GM18861 (cell line): ENCODE results near the gene C9orf50.
"Not testable (repeated sequence)": the region's sequence is repeated elsewhere in the genome, so short reads cannot be mapped to it uniquely, and the experiment has no call there.

Source experiments
- ATAC-seq: cut with Tn5 transposase; IDR thresholded peaks from one replicate; pipeline ENCODE4 v1.9.1; 2021; ENCODE audit not compliant: unreplicated experiment

The C9orf50 gene

DNA sequence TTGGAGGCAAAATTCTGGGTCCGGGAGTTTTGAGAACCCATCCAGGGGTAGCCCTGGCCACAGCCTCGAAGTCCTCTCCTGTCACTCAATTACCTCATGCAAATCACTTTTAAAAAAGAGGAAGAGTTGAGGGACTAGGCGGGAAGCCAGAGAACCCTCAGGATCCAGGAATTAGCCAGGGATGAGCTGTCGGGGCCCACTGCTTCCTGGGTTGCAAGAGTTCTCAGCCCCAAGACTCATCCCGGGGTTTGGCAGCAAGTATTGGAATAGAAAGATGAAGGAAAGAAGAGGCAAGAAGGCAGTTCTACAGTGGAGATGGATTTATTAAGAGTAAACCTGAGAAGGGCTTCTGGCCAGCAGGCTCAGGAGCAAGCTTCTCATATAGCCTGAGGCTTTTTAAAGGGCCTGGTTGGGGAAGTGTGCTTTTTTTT, 25.6 kb downstream of the C9orf50 start:
- ATAC-seq, result no peak

DNA sequence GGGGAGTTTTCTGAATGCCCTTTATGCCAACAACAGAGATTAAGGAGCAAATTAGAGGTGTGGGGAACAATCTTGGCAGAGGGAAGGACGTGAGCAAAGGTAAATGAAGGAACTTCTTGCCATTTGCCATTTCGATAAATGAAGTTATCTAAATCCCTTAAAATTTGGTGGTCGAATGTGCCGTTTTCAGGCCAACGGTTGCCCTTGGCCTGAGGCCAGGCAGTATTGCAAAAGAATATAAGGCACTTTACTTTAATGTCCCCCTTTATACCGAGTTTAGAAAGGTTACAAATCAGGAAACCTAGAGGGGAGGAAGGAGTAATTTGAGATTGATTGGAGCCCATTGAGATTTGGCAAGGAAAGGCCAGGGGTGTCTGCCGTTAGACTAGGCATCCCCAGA, 26.3 kb downstream of the C9orf50 start:
- no peak for ATAC-seq

DNA sequence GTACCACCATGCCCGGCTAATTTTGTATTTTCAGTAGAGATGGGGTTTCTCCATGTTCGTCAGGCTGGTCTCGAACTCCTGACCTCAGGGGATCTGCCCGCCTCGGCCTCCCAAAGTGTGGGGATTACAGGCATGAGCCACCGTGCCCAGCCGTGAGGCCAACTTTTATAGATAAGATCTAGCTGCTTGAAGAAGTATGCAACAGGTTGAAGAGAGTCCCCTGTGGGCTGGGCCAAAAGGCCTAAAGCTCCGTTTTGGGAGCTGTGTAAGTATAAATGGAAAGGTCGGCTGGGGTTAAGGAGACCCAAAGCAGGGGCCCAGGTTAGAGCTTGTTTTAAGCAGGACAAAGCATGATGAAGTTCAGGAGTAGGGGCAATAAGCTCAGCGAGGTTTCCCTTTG, 28.1 kb downstream of the C9orf50 start:
- ATAC-seq, result not testable (repeated sequence)

DNA sequence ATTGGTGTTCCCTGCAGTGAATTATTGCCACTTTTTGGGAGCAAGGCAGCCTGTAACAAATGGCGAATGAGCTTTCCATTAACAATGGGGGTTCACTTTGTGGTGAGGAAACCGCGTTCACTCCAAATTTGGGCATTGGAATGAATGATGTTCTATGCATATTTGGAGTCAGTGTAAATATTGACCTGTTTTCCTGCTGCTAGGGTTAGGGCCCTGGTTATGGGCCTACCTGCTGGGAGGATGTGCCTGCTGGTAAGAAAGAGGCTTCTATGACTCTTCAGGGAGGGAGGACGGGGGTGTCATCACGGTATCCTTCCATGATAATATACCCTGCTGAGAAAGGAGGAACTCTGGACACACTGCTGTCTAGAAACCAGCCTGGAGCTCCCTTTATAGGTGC, 29.0 kb downstream of the C9orf50 start:
- no peak for ATAC-seq

DNA sequence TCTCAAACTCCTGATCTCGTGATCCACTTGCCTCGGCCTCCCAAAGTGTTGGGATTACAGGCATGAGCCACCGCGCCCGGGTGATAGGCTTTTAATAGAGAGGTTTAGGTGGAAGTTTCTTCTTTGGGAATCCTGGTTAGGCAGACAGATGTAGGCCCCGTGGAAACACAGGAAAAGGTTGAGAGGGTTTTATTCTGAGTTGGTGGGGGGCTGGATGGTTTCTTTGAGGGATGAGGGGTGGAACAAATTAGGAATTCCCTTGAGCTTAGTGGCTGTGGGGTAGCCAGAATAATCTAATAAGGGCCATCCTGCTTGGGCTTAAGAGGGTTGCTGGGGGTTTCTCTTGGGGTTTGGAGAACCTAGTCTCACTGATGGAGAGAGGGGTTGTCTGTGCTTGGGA, 30.4 kb downstream of the C9orf50 start:
- ATAC-seq, result no peak

DNA sequence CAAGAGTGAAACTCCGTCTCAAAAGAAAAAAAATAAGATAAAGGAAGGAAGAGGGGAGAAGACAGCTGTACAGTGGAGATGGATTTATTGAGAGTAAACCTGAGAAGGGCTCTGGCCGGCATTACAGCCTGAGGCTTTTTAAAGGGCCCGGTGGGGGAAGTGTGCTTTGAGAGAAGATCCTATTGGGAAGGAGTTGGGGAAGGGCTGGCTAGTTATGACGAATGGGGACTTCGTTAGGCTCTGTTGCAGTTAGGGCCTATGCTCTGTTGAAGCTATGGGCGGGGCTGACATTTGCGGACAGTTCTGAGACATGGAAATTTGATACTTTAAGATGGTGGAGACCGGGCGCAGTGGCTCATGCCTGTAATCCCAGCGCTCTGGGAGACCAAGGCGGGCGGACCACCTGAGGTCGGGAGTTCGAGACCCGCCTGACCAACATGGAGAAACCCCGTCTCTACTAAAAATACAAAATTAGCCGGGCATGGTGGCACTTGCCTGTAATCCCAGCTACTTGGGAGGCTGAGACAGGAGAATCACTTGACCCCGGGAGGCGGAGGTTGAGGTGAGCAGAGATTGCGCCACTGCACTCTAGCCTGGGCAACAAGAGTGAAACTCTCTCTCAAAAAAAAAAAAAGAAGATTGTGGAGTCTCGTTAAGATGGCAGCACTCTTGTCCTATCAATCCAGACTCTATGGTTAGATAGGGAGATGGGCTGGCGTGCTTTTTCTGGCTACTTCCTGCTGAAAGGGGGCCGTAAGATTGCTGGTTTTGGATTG, 33.2 kb downstream of the C9orf50 start:
- ATAC-seq, result no peak

DNA sequence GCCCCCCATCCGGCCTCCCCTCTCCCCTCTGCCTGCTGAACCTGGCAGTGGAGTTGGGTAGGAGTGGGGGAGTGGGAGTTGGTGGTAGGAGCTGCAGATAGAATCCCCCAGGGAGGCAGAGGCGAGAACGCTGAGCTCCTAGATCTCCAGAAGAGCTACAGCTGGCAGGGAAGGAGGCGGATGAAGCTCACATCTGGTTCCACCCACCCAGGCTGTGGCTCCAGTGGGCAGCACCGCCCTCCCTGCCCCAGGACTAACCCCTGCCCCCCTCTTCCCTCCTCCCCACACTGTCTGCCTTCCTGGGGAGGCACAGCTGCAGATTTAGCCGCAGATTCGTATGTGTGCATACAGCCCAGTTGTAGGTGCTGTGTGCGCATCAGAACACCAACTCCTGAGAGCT, 34.2 kb downstream of the C9orf50 start:
- ATAC-seq, result no peak

DNA sequence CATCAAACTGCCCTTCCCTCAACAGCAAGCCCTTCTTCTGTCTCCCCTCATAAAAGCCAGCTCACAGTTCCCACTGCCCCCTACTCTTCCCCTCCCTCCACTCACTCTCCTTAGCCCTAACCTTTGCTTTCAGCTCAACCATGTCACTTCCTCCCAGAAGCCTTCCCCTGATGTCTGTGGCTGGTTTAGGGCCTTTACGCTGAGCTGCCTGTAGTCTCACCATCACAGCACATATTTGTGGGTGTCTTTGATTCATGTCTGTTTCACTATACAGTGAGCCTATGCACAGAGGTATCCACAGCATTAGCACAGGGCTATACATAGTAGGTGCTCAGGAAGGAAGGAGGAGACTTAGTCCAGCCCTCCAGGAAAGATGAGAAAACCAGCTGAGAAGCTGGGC, 34.7 kb downstream of the C9orf50 start:
- ATAC-seq, result no peak

DNA sequence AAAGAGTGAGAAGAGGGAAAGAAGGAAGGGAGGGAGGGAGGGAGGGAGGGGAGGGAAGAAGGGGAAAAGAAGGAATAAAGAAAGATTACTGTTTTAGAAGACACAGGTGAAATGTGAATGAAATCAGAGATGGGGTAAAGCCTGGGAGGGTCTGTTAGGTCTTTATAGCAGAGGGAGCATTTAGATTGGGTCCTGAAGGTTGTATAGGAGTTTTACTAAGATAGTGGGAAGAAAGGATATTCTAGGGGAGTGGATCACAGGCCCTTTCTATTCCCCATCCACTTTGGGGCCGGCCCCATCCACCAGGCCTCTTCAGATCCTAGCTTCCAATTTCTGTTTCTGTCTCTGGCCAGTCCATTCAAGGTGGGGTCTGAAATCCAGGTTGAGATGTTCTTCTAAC, 35.5 kb downstream of the C9orf50 start:
- ATAC-seq, result no peak

DNA sequence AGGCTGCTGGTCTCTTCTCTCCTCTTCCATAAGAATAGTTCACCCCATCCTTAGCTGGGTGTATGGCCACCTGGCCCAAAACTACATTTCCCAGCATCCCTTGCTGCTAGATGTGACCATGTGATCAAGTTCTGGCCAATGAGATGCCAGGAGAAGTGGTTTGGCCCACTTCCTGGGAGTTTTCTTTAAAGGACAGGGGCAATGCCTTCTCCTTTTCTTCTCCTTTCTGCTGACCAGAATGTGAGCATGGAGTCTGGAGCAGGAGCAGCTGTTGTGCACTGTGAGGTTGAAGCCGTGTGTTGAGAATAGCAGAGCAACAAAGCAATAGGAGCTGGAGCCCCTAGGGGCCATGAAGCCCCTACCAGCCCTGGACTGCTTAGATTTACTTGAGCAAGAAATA, 36.8 kb downstream of the C9orf50 start:
- ATAC-seq, result peak; percentile 51

DNA sequence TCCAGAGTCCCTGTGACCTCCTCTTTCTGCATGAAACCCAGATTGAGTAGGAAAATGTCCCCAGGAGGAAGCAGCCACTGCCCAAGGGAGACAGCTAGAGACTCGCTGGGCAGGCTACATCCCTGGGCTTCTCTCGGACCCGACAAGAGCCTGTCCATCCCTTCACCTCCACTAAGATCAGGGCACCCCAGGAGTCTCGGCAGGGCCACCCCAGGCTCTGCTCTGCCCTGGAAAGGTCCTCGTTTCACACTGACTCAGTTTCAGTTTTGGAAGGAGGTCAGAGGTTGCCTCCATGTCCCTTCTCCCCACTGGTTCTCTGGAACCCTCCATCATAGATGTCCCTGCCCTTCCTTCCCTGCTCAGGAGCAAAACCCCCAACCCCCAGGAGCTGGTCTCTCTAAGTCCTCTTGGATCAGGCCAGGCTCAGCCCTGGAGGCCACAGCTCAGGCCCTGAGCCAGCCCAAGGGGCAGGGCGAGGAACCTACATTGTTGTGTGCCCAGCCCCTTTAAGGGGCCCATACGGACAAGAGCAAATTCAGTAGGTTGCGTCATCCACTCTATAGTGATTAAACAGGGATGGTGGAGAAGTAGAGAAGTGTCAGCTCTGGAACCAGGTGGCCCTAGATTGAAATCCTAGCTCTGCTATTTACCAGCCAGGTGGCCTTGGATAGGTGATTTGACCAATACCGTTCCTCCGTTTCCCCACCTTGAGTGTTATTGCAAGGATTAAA, 37.4 kb downstream of the C9orf50 start:
- no peak for ATAC-seq

DNA sequence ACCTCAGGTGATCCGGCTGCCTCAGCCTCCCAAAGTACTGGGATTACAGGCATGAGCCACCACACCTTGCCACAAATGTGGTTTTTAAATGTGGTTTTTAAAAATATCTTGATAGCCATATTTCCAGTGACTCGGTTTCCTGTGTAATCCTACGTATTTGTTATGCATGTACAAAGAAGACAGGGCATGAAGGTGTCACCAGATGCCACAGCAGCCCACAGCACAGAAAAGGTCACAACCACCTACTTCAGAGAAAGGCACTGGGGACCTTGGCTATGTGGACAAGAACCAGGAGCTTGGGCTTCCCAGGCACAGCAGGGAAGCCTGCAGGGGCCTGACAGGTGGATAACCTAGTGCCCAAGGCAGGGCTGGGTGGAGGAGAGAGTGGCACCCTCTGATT, 38.0 kb downstream of the C9orf50 start:
- no peak for ATAC-seq

DNA sequence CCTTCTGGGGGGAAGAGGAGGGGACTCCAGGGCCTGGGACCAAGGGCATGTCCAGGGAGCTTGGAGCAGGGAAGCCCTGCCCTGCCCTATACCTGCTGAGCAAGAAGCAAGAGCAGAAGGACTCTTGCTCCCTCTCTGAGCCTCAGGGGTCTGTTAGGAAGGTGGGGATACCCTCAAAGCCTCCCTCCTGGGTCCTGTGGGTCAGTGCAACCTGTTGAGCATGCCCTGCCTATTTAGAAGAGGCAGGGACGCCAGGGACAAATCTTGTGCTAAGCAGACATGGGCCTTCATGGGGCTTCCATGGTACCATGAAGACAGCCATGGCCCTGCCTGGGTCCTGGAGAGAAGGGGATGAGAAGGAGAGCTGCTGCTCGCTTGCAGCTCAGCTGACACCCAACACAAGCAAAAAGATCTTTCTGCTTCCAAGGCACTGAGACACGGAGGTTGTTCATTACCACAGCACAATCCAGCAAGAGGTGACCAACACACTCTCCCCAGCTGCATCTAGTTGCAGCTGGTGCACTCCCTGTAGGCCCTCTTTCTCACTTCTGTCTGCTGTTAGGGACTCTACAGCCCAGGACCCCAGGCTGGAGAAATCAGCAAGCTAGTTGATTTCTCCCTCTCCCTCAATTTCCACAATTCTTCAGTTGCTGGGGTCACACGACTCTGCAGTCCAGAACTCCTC, 39.3 kb downstream of the C9orf50 start:
- ATAC-seq, result no peak

DNA sequence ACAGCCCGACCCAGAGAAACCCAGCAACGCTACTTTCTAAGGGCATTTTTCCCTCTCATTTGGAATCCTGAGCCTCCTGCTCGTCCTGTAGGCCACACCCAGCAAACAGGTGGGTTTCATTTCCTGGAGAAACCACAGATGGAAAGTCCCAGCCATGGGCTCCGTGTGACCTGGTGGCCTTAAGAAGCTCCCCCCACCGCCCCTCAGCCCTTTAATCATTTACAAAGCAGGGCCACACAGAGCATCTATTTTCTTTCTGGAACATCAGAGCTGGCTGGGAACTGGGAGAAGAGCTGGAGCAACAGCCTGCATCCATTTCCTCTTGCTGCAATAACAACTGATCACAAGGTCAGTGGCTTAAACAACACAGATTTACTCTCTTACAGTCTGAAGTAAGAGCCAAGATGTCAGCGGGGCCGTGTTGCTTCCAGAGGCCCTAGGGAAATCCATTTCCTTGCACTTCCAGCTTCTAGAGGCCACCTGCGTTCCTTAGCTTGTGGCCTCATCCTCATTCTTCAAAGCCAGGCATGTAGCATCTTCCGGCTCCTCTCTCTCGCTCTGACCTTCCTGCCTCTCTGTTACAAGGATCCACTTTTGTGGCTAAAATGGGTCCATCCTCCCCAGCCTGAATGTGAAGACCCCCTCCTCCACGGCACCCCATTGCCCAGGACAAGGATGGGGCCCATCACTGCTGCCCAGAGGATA, 40.5 kb downstream of the C9orf50 start:
- ATAC-seq, result no peak

DNA sequence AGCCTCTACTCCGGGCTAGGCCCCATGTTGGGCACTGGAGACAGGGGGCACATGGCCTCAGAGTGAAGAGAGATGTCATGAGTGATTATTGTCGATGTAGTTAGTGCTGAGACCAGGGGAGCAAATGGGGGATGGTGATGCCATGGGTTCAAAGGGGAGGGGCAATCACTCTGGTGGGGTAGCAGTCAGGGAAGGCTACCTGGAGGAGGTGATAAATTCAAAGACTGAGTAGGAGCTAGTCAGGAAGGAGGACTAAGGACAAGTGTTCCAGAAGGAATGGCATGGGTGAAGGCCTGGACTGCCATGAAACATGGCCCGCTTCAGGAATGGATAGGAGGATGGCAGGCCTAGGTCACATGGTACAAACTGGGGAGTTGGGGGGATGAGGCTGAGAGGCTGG, 41.6 kb downstream of the C9orf50 start:
- no peak for ATAC-seq

DNA sequence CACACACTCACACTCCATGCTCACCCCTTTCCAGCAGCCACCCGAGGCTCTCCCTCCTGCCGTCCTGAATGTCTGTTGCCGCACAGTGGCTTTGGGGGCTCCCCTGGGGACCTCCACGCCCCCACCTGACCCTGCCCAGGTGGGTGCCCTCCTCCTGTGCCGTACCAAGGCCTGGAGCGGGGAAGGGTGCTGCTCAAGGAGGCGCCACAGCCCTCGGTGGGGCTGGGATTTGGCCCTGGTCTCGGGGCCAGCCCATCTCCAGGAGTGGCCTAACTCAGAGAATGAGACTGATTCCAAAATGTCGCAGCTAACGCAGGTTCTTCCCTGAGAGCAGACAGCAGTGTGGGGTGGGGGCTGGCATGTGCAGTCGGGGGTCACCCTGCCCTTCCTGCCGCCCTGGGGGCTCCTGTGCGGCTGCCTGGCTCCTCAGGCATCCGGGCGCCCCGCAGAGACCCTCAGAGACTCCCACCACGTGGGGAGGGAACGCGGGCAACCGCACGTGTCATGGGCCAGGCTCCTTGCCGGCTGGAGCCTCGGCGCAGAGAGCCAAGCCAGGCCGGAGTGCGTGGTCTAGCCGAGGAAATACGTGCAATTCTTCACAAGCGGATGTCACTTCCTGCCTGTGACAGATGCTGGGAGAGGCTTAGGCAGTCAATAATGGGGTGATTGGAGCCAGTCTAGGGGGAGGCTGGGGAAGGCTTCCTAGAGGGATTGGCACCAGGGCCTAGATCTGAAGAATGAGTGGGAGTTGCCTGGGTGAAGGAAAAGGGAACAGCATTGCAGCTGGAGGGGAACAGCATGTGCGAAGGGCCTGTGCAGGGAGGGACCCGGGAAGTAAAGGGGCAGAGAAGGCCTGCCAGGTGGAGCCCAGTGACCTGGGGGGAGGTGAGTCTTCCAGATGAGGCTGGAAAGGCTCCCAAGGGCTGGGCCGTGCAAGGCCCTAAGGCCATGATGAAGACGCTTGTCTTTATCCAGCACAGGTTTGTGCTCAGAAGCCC, 44.1 kb downstream of the C9orf50 start:
- ATAC-seq, result no peak

DNA sequence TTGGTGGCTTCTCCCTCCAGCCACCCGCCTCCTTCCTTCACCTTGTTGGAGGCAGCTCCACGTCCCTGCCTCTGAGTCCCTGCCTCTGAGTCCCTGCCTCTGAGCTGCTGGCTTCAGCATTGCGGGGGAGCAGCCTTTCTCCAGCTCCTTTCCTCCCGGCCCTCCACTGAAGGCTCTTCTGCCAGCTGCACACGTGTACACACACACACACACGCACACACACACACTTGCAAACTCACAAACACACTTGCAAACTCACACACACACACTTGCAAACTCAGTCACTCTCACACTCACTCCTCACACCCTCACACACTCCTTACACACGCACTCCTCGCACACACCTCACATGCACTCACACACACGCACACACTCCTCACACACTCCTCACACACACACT, 45.1 kb downstream of the C9orf50 start:
- ATAC-seq, result no peak

DNA sequence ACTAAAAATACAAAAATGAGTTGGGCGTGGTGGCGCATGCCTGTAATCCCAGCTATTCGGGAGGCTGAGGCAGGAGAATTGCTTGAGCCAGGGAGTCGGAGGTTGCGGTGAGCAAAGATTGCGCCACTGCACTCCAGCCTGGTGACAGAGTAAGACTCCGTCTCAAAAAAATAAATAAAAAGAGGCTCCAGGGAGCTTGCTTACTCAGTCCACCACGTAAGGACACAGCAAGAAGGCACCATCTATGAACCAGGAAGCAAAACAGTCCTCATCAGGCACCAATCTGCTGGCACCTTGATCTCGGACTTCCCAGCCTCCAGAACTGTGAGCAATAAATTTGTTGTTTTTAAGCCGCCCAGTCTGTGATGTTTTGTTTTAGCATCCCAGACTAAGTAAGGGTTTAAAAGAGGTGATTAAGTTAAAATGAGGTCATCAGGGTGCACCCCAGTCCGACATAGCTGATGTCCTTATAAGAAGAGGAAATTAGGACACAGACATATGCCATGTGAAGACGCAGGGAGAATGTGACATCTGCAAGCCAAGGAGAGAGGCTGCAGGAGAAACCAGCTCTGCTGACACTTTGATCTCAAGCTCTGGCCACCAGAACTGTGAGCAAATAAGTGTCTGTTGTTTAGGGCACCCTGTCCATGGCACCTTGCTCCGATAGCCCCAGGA, 45.9 kb downstream of the C9orf50 start:
- no peak for ATAC-seq

DNA sequence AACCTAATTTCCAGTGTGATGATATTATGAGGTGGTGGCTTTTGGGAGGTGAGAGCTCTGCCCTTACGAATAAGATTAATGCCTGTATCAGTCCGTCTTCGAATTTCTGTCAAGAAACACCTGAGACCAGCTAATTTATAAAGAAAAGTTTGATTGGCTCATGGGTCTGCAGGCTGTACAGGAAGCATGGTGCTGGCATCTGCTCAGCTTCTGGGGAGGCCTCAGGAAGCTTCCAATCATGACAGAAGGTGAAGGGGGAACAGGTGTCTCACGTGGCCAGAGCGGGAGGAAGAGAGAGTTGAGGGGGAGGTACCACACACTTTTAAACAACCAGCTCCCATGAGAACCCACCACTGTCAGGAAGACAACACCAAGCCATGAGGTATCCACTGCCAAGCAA, 46.9 kb downstream of the C9orf50 start:
- ATAC-seq, result no peak

DNA sequence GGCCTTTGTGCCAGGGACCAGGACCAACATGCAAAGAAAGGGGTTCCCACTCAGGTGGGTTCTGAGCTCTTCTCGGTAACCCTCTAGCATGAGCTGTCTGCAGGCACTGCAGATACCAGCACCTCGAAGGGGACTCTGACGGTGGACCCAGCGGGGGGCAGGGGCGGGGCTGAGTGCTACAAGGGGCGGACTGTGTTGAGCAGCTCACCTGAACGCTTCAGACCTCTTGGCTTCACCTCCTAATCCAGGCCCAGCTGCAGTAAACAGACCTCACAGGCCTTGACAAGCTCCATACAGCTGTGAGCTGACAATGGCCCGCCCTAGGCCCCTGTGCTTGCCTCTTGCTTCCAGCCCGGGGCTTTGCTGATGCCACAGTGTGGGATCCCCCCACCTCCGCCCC, 48.4 kb downstream of the C9orf50 start:
- no peak for ATAC-seq
